ENCODE data around the gene ST8SIA2.

The ST8SIA2 gene

GRCh38 chr15:92480361-92480760 is 86.7 kb downstream of the ST8SIA2 start:
- DNase-seq (ENCODE audit: low read depth in 2 of 3, low spot score in 2 of 3), result no peak

GRCh38 chr15:92485441-92485840 is 91.8 kb downstream of the ST8SIA2 start:
- DNase-seq (ENCODE audit: low read depth in 2 of 3, low spot score in 2 of 3), result no peak

- DNase-seq (ENCODE audit: low read depth in 2 of 3, low spot score in 2 of 3), result no peak
Measured at GRCh38 chr15:92492551-92493115, 99.0 kb downstream of the ST8SIA2 start.

GRCh38 chr15:92494806-92495336 is 101.2 kb downstream of the ST8SIA2 start:
- no peak for DNase-seq (ENCODE audit: low read depth in 2 of 3, low spot score in 2 of 3)

GRCh38 chr15:92495446-92495845 is 101.8 kb downstream of the ST8SIA2 start:
- DNase-seq (ENCODE audit: low read depth in 2 of 3, low spot score in 2 of 3), result no peak

- no peak for DNase-seq (ENCODE audit: low read depth in 2 of 3, low spot score in 2 of 3)
Measured at GRCh38 chr15:92499731-92500530, 106.2 kb downstream of the ST8SIA2 start.

- DNase-seq (ENCODE audit: low read depth in 2 of 3, low spot score in 2 of 3), result no peak
Measured at GRCh38 chr15:92502336-92502735, 108.7 kb downstream of the ST8SIA2 start.

- DNase-seq (ENCODE audit: low read depth in 2 of 3, low spot score in 2 of 3), result no peak
Measured at GRCh38 chr15:92502930-92503857, 109.5 kb downstream of the ST8SIA2 start.

GRCh38 chr15:92503889-92504288 is 110.2 kb downstream of the ST8SIA2 start:
- no peak for DNase-seq (ENCODE audit: low read depth in 2 of 3, low spot score in 2 of 3)

- DNase-seq (ENCODE audit: low read depth in 2 of 3, low spot score in 2 of 3), result no peak
Measured at GRCh38 chr15:92505611-92506010, 111.9 kb downstream of the ST8SIA2 start.

- DNase-seq (ENCODE audit: low read depth in 2 of 3, low spot score in 2 of 3), result no peak
Measured at GRCh38 chr15:92506506-92506905, 112.8 kb downstream of the ST8SIA2 start.

GRCh38 chr15:92510163-92510882 is 116.6 kb downstream of the ST8SIA2 start:
- no peak for DNase-seq (ENCODE audit: low read depth in 2 of 3, low spot score in 2 of 3)
